ENCODE results near the gene ADSS1.

The ADSS1 gene

DNA sequence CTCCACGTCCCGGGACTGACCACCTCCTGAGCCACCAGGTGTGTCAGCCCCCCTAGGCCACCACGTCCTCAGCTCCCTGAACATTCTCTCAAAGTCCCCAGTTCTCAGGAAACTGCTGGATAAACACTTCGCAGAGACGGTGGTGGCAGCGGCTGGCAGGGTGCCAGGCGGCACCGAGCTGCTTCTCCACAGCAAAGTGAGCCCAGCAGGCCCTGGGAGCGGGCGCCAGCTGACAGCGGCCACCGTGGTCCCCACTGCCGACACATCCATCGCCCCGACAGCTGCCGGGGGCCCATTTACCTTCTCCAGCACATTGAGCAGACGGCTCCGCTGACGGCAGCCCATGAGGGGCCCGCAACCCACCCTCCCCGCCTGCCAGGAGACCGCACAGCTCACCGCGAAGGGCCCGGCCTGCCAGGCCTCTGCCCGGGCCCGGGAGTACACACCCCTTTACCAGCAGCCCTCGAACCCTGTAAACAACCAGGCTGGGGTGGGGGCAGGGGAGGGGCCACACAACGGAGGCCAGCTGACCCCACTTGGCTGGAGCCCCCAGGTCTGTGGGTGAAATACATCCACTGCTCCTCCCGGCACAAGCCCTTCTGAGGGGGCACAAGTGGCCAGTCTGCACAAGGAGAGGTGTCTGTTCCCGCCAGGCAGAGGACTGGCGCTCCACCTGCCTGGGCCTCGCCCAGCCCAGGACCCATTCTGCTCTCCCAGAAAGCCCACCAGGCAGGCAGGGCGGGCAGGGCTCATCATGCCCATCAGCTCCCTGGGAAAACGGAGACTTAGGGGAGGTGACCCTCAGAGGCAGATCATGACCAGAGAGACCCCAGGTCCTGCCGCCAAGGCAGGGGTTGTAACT, 61.0 kb downstream of the ADSS1 start:
- no peak for DNase-seq

- no peak for DNase-seq
Measured at GRCh38 chr14:104785708-104786080, 61.7 kb downstream of the ADSS1 start.

GRCh38 chr14:104786091-104786586, 62.1 kb downstream of the ADSS1 start:
- DNase-seq: peak; percentile 23

- no peak for DNase-seq
Measured at GRCh38 chr14:104786726-104787675, 63.0 kb downstream of the ADSS1 start.

GRCh38 chr14:104787736-104788135, 63.7 kb downstream of the ADSS1 start:
- peak; percentile 69 for DNase-seq

DNA sequence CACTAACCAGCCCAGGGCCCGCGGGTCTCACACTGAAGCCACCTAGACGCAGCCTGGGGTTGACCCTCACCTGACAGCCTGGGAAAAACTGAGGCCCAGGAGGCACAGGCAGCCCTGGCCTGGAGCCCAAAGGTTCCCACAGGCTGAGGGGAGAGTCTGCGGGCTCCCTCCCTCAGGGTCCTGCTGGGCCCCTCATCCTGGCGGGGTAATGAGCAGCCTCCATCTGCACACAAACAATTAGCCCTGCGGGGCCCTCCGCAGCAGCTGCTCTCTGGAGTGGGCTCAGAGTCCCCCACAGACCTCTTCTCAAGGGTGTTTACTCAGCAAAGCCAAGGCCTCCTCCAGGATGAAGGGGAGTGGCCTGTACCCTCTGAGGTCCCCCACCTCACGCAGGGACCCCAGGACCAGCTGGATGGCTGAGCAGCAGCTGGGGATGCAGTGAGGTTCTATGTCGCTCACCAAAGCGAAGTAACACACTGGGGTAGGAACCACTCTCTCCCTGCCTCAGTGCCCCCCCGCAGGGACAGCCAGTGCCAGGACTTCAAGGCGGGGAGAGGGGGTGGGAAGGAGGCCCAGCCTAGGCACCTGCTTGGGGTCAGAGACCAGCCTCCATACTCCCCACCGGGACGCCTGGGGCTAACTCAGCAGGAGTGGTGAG, 64.3 kb downstream of the ADSS1 start:
- no peak for DNase-seq

- no peak for DNase-seq
Measured at GRCh38 chr14:104788873-104789663, 65.0 kb downstream of the ADSS1 start.

GRCh38 chr14:104789752-104790743, 66.0 kb downstream of the ADSS1 start:
- DNase-seq: no peak

- no peak for DNase-seq
Measured at GRCh38 chr14:104791425-104791824, 67.4 kb downstream of the ADSS1 start.

DNA sequence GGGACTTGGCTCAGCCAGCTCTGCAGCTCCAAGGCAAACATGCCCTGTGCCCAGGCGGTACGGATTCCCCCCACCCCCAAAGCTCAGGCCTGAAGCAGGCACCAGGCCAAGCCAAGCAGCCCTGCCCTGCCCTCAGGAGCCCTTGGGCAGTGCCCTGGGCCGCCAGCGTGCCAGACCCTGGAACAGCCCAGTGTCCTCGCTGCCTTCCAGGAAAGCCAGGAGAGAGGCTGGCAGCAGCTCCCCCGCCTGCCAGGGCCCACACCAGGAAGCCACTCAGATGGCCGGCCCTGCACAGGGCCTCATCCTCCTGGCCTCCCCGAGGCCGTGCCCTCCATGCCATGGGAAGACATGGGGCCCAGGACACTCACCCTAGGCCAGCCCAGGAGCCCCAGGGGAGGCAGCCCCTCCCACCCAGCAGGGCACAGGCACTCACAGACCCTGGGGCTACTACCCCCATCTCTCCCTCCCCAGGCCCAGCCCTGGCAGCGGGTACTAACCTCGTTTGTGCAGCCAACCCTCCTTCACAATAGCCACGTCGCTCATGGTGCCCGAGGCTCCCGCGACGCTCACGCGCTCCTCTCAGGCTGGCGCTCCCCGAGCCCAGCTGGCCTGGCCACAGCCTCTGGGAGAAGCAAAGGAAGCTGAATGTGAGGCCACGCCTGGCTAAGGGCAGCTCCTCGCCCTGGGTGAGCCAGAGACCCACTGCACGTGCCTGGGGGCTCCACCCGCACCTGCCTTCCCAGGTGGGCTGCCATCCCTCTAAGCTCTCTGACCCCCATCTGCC, 68.3 kb downstream of the ADSS1 start:
- no peak for DNase-seq

GRCh38 chr14:104792945-104793702, 69.1 kb downstream of the ADSS1 start:
- DNase-seq: no peak

- no peak for DNase-seq
Measured at GRCh38 chr14:104793703-104793959, 69.6 kb downstream of the ADSS1 start.

- DNase-seq: peak; percentile 53
Measured at GRCh38 chr14:104794099-104794498, 70.1 kb downstream of the ADSS1 start.

- peak; percentile 30 for DNase-seq
Measured at GRCh38 chr14:104794631-104794992, 70.6 kb downstream of the ADSS1 start.

DNA sequence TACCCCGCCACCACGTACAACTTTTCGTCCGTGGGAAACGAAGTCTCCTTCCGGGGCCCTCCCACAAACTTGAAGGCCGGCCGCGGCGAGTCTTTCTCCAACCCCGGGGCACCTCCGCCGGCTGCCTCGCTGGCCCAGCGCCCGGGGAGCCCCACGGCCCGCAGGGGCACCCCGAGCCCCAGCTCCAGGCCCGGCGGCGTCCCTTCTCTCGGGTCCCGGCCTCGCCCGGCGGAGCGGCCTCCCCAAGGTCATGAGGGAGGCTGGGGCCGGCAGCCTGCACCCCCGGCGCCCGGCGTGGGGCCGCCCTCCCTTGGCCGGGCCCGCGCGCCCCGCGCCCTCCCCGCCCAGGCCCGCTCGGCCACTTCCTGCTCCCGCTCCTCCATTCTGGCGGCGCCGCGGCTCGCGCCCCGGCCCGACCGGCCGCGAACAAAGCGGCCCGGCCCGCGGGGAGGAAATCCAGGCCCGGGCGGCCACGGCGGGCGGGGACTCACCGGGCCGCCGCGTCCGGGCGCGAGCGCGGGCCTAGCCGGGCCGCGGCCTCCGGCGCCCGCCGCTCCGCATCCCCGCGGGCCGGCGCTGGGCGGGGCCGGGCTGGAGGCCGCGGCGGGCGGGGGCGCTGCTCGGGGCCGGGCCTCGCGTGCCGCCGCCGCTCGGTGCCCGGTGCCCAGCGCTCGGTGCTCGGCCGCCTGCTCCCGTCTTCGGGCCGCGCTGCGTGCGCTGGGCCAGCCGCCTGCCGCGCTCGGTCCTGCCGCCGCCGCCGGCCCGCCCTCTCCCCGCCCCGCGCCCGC, 71.2 kb downstream of the ADSS1 start, which contains the start of gene AKT1:
Gene AKT1, minus strand, starts transcription at position 756 of the 788 bp plus-strand sequence. CDS start 3,105 bp downstream, outside the sequence.
- DNase-seq: peak; percentile 25

DNA sequence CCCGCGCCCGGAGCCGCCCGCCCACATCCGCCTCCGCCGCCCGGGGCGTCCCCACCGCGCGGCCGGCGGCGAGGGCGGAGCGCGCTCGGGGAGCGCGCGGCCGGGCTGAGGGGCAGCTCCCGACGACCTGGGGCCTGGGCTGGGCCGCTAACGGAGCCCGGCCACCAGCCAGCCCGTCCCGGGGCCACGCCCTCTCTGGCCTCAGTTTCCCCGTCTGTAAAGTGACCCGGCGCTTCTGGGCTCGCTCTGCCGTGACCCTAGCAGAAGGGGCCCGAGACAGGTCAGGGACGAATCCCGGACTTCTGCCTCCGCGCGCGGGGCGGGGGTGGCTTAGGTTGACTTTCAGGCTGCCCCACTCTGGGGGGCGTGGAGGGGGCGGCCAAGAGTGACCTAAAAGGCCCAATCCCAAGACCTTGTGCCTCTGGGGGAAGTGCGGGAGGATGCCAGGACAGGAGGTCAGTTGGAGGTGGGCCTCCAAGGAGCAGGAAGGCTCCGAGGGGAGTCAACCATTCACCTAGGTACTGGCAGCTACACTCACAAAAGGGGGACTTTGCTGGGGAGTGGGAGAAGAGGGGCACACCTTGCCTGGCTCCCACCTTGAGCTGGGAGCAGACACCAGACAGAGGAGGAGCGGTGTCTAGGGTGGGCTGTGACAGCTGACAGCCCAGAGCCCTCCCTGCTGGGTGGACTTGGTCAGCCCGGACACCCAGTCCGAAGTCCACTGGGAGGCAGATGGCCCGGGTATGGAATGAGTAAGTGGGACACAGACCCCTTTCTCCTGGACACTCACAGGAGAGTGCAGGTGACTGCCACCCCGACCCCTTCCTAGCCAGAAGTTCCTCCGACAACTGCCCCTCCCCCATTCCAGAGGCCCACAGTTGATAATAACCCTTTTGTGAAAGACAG, 72.0 kb downstream of the ADSS1 start:
- DNase-seq: peak; percentile 37

- DNase-seq: no peak
Measured at GRCh38 chr14:104796687-104797081, 72.7 kb downstream of the ADSS1 start.

All from inflammatory macrophage treated with lipopolysaccharide for 4 hours (primary cell).